Esophagus mucosa (tissue), 1 donor: ENCODE results near the gene SERPINA9. TPM values are rescaled to one million over a fixed set of nuclear protein-coding genes. Genes with fewer than 3 reads are reported as not detected.
"Not testable (repeated sequence)": the region's sequence is repeated elsewhere in the genome, so short reads cannot be mapped to it uniquely, and the experiment has no call there.

Experiments
- ATAC-seq: fragments of 200-7000 bp; cut with Tn5 transposase; one replicate; pipeline ENCODE4 v1.9.1; 2020
- total RNA-seq: library from RNA; stranded (reverse); gene quantifications from one replicate; pipeline ENCODE4 v1.2.4, GENCODE V29; 2023
- donor health status: DM: yes; HTN: yes; CAD: no.

SERPINA9 gene
- total RNA-seq, 1 donor from 2014 or later = 0.12 TPM

GRCh38 chr14:94423453-94424056, 52.4 kb downstream of the SERPINA9 start:
- peak; percentile 67 for ATAC-seq

GRCh38 chr14:94421316-94421715, 54.7 kb downstream of the SERPINA9 start:
- ATAC-seq = no peak

- ATAC-seq = not testable (repeated sequence)
Measured at GRCh38 chr14:94417497-94418205, 58.3 kb downstream of the SERPINA9 start.

Other genes with a start within 250 kb of the SERPINA9 start
- not detected for gene SERPINA10, start 182.9 kb downstream of the SERPINA9 start, total RNA-seq
- gene SERPINA6, start 152.9 kb downstream of the SERPINA9 start, total RNA-seq = not detected
- gene SERPINA2, start 109.5 kb downstream of the SERPINA9 start, total RNA-seq = not detected
- gene SERPINA1, start 87.6 kb downstream of the SERPINA9 start, total RNA-seq = 4.3 TPM
- gene SERPINA11, start 23.4 kb downstream of the SERPINA9 start, total RNA-seq = 0.40 TPM
- not detected for gene SERPINA12, start 33.3 kb upstream of the SERPINA9 start, total RNA-seq
- not detected for gene SERPINA4, start 85.2 kb upstream of the SERPINA9 start, total RNA-seq
- gene SERPINA5, start 105.2 kb upstream of the SERPINA9 start, total RNA-seq = 0.28 TPM
- 22.9 TPM for gene SERPINA3, start 136.2 kb upstream of the SERPINA9 start, total RNA-seq